Measurements from ENCODE around the gene ZNF618. TPM values are rescaled to one million over a fixed set of nuclear protein-coding genes. Genes with fewer than 3 reads are reported as not detected.

Gene ZNF618
- total RNA-seq, 2 donors from 2014 or later: 3.1 to 3.3 TPM

GRCh38 chr9:114021578-114021977 lies 145.5 kb downstream of the ZNF618 start:
- H3K9me3 ChIP-seq: no peaks in the 10 kb centered on the region
- no peak overlapping the region for H3K9ac ChIP-seq (ENCODE audit: low read depth in 2 of 2, low read length in 2 of 2)
- DNase-seq: no peak
- no peaks in the 10 kb centered on the region for H3K4me1 ChIP-seq
- H3K4me3 ChIP-seq: no peak overlapping the region
- intact Hi-C loops (cut with DNase I): no loop called here
- no peaks in the 10 kb centered on the region for H3K36me3 ChIP-seq
- TF ChIP-seq CTCF (IDR thresholded peaks at IDR 0.05): no peak
- H3K27ac ChIP-seq: no peak overlapping the region
- H3K27me3 ChIP-seq: no peaks in the 10 kb centered on the region

- Histone ChIP-seq H3K9me3 (no peaks in the 10 kb centered on the region), H3K4me3 (no peak overlapping the region), H3K36me3 (no peaks in the 10 kb centered on the region), H3K9ac (ENCODE audit: low read depth in 2 of 2, low read length in 2 of 2) (no peak overlapping the region), H3K4me1 (no peaks in the 10 kb centered on the region), H3K27me3 (no peaks in the 10 kb centered on the region), H3K27ac (no peak overlapping the region)
- intact Hi-C loops (cut with DNase I): no loop called here
- no peak for TF ChIP-seq CTCF (IDR thresholded peaks at IDR 0.05)
- no peak for DNase-seq
Observed at GRCh38 chr9:114023961-114024360, 147.9 kb downstream of the ZNF618 start.

GRCh38 chr9:114025196-114025753 lies 149.2 kb downstream of the ZNF618 start:
- Histone ChIP-seq H3K9me3 (no peaks in the 10 kb centered on the region), H3K4me1 (no peaks in the 10 kb centered on the region), H3K27me3 (no peaks in the 10 kb centered on the region), H3K36me3 (no peaks in the 10 kb centered on the region), H3K4me3 (no peak overlapping the region), H3K27ac (no peak overlapping the region), H3K9ac (ENCODE audit: low read depth in 2 of 2, low read length in 2 of 2) (no peak overlapping the region)
- peak; percentile 15 for DNase-seq
- intact Hi-C loops (cut with DNase I): no loop called here
- no peak for TF ChIP-seq CTCF (IDR thresholded peaks at IDR 0.05)

GRCh38 chr9:114025760-114026159 lies 149.7 kb downstream of the ZNF618 start:
- Histone ChIP-seq H3K27me3 (no peaks in the 10 kb centered on the region), H3K9me3 (no peaks in the 10 kb centered on the region), H3K27ac (no peak overlapping the region), H3K4me3 (no peak overlapping the region), H3K36me3 (no peaks in the 10 kb centered on the region), H3K9ac (ENCODE audit: low read depth in 2 of 2, low read length in 2 of 2) (no peak overlapping the region), H3K4me1 (no peaks in the 10 kb centered on the region)
- intact Hi-C loops (cut with DNase I): no loop called here
- no peak for DNase-seq
- no peak for TF ChIP-seq CTCF (IDR thresholded peaks at IDR 0.05)

- Histone ChIP-seq H3K4me3 (no peak overlapping the region), H3K27ac (no peak overlapping the region), H3K4me1 (no peaks in the 10 kb centered on the region), H3K36me3 (no peaks in the 10 kb centered on the region), H3K27me3 (no peaks in the 10 kb centered on the region), H3K9me3 (no peaks in the 10 kb centered on the region), H3K9ac (ENCODE audit: low read depth in 2 of 2, low read length in 2 of 2) (no peak overlapping the region)
- intact Hi-C loops (cut with DNase I): no loop called here
- DNase-seq: peak; percentile 9
- TF ChIP-seq CTCF (IDR thresholded peaks at IDR 0.05): no peak
Observed at GRCh38 chr9:114026335-114026734, 150.2 kb downstream of the ZNF618 start.
